ENCODE results near the gene HTR1D.
"Not testable (repeated sequence)": the region's sequence is repeated elsewhere in the genome, so short reads cannot be mapped to it uniquely, and the experiment has no call there.

- not testable (repeated sequence) for TF ChIP-seq CTCF (IDR thresholded peaks at IDR 0.05; ENCODE audit: poor library complexity, severe bottlenecking); RAD21 (conservative IDR thresholded peaks at IDR 0.05); EZH2 (IDR thresholded peaks at IDR 0.05; ENCODE audit: borderline replicate concordance, insufficient read depth, low read length, poor library complexity, severe bottlenecking); POLR2AphosphoS5 (IDR thresholded peaks at IDR 0.05); REST (IDR thresholded peaks at IDR 0.05; ENCODE audit: borderline replicate concordance); SMC3 (conservative IDR thresholded peaks at IDR 0.05; ENCODE audit: poor library complexity); EP300 (conservative IDR thresholded peaks at IDR 0.05; ENCODE audit: poor library complexity, severe bottlenecking); TAF1 (IDR thresholded peaks at IDR 0.05; ENCODE audit: low read depth); MXI1 (conservative IDR thresholded peaks at IDR 0.05; ENCODE audit: poor library complexity, severe bottlenecking)
These were observed 40.8 kb upstream of the HTR1D start for GRCh38 chr1:23258082-23258481.
